NCI-H1930 (cell line): ENCODE measurements around the gene SIGLEC15.

Source experiments
- DNase-seq, 2 experiments: peaks; one replicate each; lab custom pipeline; 2025; lab: John Stamatoyannopoulos, UW

Gene SIGLEC15

DNA sequence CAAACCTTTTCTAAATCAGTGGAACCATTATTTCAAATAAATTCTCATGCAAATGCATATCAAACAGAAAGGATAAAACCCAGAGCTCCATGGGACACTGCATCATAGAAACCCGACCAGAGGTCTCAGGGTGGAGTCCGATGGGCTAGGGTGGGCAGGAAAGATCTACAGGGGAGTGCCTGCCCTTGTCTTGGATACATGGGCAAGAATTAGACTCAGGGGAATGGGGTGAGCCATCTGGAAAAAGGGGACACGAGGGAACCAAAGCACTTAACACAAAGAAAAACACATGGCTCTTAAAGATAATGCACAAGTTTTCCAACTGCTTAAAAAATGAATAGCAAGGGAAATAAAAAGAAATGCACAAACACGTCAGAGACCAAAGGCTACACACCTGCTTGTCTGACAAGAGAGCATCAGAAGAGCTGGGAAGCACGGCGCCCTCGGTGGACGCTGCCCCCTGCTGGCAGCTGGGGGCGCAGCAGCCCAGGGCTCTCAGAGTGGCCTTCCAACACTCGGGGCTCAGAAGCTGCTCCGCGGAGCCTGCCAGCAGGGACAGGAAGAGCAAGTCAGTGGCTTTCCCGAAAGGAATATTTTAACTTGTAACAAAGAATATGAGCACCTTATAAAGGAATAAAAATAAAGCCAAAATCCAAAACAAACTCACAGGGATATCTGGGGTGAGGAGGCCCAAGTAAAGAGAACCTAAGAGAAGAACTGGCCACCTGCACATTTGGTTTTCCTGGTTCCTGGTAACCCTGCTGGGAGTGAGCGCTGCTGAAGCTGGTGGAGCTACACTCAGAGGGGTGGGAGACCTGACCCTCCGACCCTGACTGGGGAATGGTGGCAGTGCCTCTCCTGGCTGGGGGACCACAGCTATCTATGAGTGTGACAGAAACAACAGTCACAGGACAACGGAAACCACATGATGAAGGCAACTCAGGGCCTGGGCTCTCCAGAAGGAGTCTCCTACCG, 54.5 kb downstream of the SIGLEC15 start:
- peak in 1 of 2 experiments; percentile 40 for DNase-seq

DNA sequence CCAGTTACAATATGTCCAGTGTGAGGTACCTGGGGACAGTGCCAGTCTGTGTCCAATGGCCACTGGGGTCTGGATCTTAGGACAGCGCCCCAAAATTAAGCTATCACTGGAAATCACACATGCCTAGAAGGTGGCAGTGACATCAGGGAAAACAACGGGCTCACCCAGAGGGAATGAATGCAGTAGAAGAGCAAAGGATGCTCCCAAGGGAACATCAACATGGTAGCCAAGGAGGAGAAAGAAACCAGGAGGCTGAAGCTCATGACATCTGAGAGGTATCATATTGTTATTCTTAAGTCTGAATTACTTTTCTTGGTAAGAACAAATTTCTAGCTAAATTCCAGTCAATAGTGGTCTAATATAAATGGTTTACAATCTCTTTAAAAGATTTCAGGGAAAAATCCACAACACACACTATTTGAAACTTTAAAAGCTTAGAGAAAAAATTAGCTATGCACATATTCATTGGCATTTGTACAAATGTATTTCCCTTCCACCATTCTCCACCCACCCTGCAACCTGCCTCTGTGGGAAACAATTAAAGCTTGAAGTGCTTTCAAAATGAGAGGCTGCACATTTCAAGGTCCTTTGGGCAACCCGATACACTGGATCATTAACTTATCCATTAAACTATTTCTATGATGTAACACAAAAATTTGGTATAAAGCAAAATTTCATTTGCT, 55.5 kb downstream of the SIGLEC15 start:
- no peak for DNase-seq

- no peak for DNase-seq
Observed at GRCh38 chr18:45887585-45887984, 62.1 kb downstream of the SIGLEC15 start.

- DNase-seq: no peak
Observed at GRCh38 chr18:45889419-45890064, 64.1 kb downstream of the SIGLEC15 start.

GRCh38 chr18:45890606-45891005, 65.1 kb downstream of the SIGLEC15 start:
- DNase-seq: no peak

GRCh38 chr18:45891806-45892205, 66.3 kb downstream of the SIGLEC15 start:
- DNase-seq: no peak
